Measurements from ENCODE around the gene FOXE3. TPM values are rescaled to one million over a fixed set of nuclear protein-coding genes. Genes with fewer than 3 reads are reported as not detected.

Gene FOXE3
- total and polyA plus RNA-seq, 2 donors (not counting 1 experiment from before 2014, with no cell fraction given): not detected

GRCh38 chr1:47389731-47390130, 26.4 kb upstream of the FOXE3 start:
- H3K4me2 ChIP-seq (ENCODE audit: extremely low read depth, insufficient read depth, low read length): no peak overlapping the region
- no peak overlapping the region for H3K27ac ChIP-seq (ENCODE audit: insufficient read depth, low read length)
- no peaks in the 10 kb centered on the region for H3K27me3 ChIP-seq (ENCODE audit: control insufficient read depth, insufficient read depth, low read length)
- DNase-seq (ENCODE audit: low read depth in 2 of 2): no peak
- no peaks in the 10 kb centered on the region for H3K9me3 ChIP-seq (ENCODE audit: control insufficient read depth, insufficient read depth, low read depth, low read length)
- no peaks in the 10 kb centered on the region for H3K4me1 ChIP-seq (ENCODE audit: control insufficient read depth, extremely low read depth, insufficient read depth, low read length)
- no peaks in the 10 kb centered on the region for H4K20me1 ChIP-seq (ENCODE audit: control insufficient read depth, extremely low read depth, insufficient read depth, low read length)
- no peak overlapping the region for H3K4me3 ChIP-seq (replicated peaks in 1 of 4; ENCODE audit: control extremely low read depth in 1 of 4, insufficient read depth in 1 of 4, low read depth in 3 of 4, low read length in 4 of 4)
- H2AFZ ChIP-seq (ENCODE audit: low read length): no peak overlapping the region
- H3K9ac ChIP-seq (ENCODE audit: insufficient read depth, low read length): no peak overlapping the region
- no peaks in the 10 kb centered on the region for H3K36me3 ChIP-seq (ENCODE audit: control insufficient read depth, insufficient read depth, low read length)
- no peaks in the 10 kb centered on the region for H3K79me2 ChIP-seq (ENCODE audit: control insufficient read depth, insufficient read depth, low read length)
- TF ChIP-seq EZH2 (IDR thresholded peaks at IDR 0.05; ENCODE audit: low read length, missing control alignments): no peak
- TF ChIP-seq CTCF (conservative IDR thresholded peaks at IDR 0.05 in 1 of 2, IDR thresholded peaks at IDR 0.05 in 1 of 2; ENCODE audit: low read depth in 1 of 2, low read length in 2 of 2): no peak

- H2AFZ ChIP-seq (ENCODE audit: low read length): no peak overlapping the region
- TF ChIP-seq EZH2 (IDR thresholded peaks at IDR 0.05; ENCODE audit: low read length, missing control alignments) (no peak), CTCF (conservative IDR thresholded peaks at IDR 0.05 in 1 of 2, IDR thresholded peaks at IDR 0.05 in 1 of 2; ENCODE audit: low read depth in 1 of 2, low read length in 2 of 2) (no peak)
- no peaks in the 10 kb centered on the region for H3K27me3 ChIP-seq (ENCODE audit: control insufficient read depth, insufficient read depth, low read length)
- H3K4me3 ChIP-seq (replicated peaks in 1 of 4; ENCODE audit: control extremely low read depth in 1 of 4, insufficient read depth in 1 of 4, low read depth in 3 of 4, low read length in 4 of 4): no peak overlapping the region
- H3K4me1 ChIP-seq (ENCODE audit: control insufficient read depth, extremely low read depth, insufficient read depth, low read length): no peaks in the 10 kb centered on the region
- no peaks in the 10 kb centered on the region for H3K79me2 ChIP-seq (ENCODE audit: control insufficient read depth, insufficient read depth, low read length)
- no peaks in the 10 kb centered on the region for H3K36me3 ChIP-seq (ENCODE audit: control insufficient read depth, insufficient read depth, low read length)
- no peak overlapping the region for H3K4me2 ChIP-seq (ENCODE audit: extremely low read depth, insufficient read depth, low read length)
- no peaks in the 10 kb centered on the region for H4K20me1 ChIP-seq (ENCODE audit: control insufficient read depth, extremely low read depth, insufficient read depth, low read length)
- H3K27ac ChIP-seq (ENCODE audit: insufficient read depth, low read length): no peak overlapping the region
- H3K9me3 ChIP-seq (ENCODE audit: control insufficient read depth, insufficient read depth, low read depth, low read length): no peaks in the 10 kb centered on the region
- H3K9ac ChIP-seq (ENCODE audit: insufficient read depth, low read length): no peak overlapping the region
- DNase-seq (ENCODE audit: low read depth in 2 of 2): no peak
These were observed 25.2 kb upstream of the FOXE3 start for GRCh38 chr1:47390843-47391242.

GRCh38 chr1:47393141-47393540, 22.9 kb upstream of the FOXE3 start:
- Histone ChIP-seq H3K36me3 (ENCODE audit: control insufficient read depth, insufficient read depth, low read length) (no peaks in the 10 kb centered on the region), H3K4me3 (replicated peaks in 1 of 4; ENCODE audit: control extremely low read depth in 1 of 4, insufficient read depth in 1 of 4, low read depth in 3 of 4, low read length in 4 of 4) (no peak overlapping the region), H3K79me2 (ENCODE audit: control insufficient read depth, insufficient read depth, low read length) (no peaks in the 10 kb centered on the region), H3K27me3 (ENCODE audit: control insufficient read depth, insufficient read depth, low read length) (no peaks in the 10 kb centered on the region), H3K4me1 (ENCODE audit: control insufficient read depth, extremely low read depth, insufficient read depth, low read length) (no peaks in the 10 kb centered on the region), H3K4me2 (ENCODE audit: extremely low read depth, insufficient read depth, low read length) (no peak overlapping the region), H3K9ac (ENCODE audit: insufficient read depth, low read length) (no peak overlapping the region), H2AFZ (ENCODE audit: low read length) (no peak overlapping the region), H4K20me1 (ENCODE audit: control insufficient read depth, extremely low read depth, insufficient read depth, low read length) (no peaks in the 10 kb centered on the region), H3K27ac (ENCODE audit: insufficient read depth, low read length) (no peak overlapping the region), H3K9me3 (ENCODE audit: control insufficient read depth, insufficient read depth, low read depth, low read length) (no peaks in the 10 kb centered on the region)
- peak in 1 of 2 donors; percentile 16 for DNase-seq (ENCODE audit: low read depth in 2 of 2)
- TF ChIP-seq EZH2 (IDR thresholded peaks at IDR 0.05; ENCODE audit: low read length, missing control alignments) (no peak), CTCF (conservative IDR thresholded peaks at IDR 0.05 in 1 of 2, IDR thresholded peaks at IDR 0.05 in 1 of 2; ENCODE audit: low read depth in 1 of 2, low read length in 2 of 2) (no peak)

Data from fibroblast of lung (primary cell).